ENCODE data around the gene CDC37L1.

GRCh38 chr9:4738866-4739586 lies 59.7 kb downstream of the CDC37L1 start:
- TF ChIP-seq EZH2 (IDR thresholded peaks at IDR 0.05; ENCODE audit: low read depth, unreplicated experiment) (no peak), NANOG (IDR thresholded peaks at IDR 0.05; ENCODE audit: borderline replicate concordance) (no peak), CTCF (conservative IDR thresholded peaks at IDR 0.05; ENCODE audit: low read depth in 2 of 2) (no peak), REST (IDR thresholded peaks at IDR 0.05; ENCODE audit: unreplicated experiment) (no peak)
